Limb (tissue), 2 donors: ENCODE results near the gene DNAJC15.
A peak's percentile ranks its signal among the peaks of the same experiment; 100 is the strongest.

ENCODE experiments used
- DNase-seq, 2 donors: peaks; one replicate each; pipeline ENCODE4 v3.0.0-alpha.2; 2016; ENCODE audit errors: extremely low spot score in 2 of 2

Gene DNAJC15

GRCh38 chr13:43154156-43154651, 130.8 kb downstream of the DNAJC15 start:
- DNase-seq = no peak

- DNase-seq = no peak
Observed at GRCh38 chr13:43154839-43155238, 131.5 kb downstream of the DNAJC15 start.

- no peak for DNase-seq
Observed at GRCh38 chr13:43156916-43157315, 133.5 kb downstream of the DNAJC15 start.

- no peak for DNase-seq
Observed at GRCh38 chr13:43157796-43158195, 134.4 kb downstream of the DNAJC15 start.

GRCh38 chr13:43158516-43158915, 135.1 kb downstream of the DNAJC15 start:
- no peak for DNase-seq

- peak; percentile 60 to 74 for DNase-seq
Observed at GRCh38 chr13:43159026-43159461, 135.7 kb downstream of the DNAJC15 start.
